ENCODE data around the gene TECPR2. TPM values are rescaled to one million over a fixed set of nuclear protein-coding genes. Genes with fewer than 3 reads are reported as not detected.

Gene TECPR2
- total RNA-seq, 1 experiment from 2014 or later: 12.2 TPM

GRCh38 chr14:102525219-102525928 lies 162.6 kb downstream of the TECPR2 start:
- Histone ChIP-seq H3K9me3 (ENCODE audit: control insufficient read depth in 1 of 2, insufficient read depth in 1 of 2, low read depth in 1 of 2, low read length in 2 of 2) (no peaks in the 10 kb centered on the region), H3K4me1 (ENCODE audit: control insufficient read depth in 1 of 2, insufficient read depth in 2 of 2, low read length in 2 of 2) (peaks cover 27 to 54% of the 10 kb centered on the region in 2 experiments), H3K4me3 (replicated peaks in 1 of 2; ENCODE audit: low read depth in 1 of 2, low read length in 2 of 2) (peak overlapping the region; percentile 55 to 74), H3K36me3 (ENCODE audit: control insufficient read depth in 1 of 2, insufficient read depth in 2 of 2, low read length in 2 of 2) (no peaks in the 10 kb centered on the region), H3K4me2 (ENCODE audit: low read length) (peak overlapping the region; percentile 98), H3K9ac (ENCODE audit: low read length) (peak overlapping the region; percentile 78), H4K20me1 (ENCODE audit: insufficient read depth) (no peaks in the 10 kb centered on the region), H3K27me3 (ENCODE audit: insufficient read depth, low read length) (no peaks in the 10 kb centered on the region), H3K79me2 (ENCODE audit: insufficient read depth, low read length) (no peaks in the 10 kb centered on the region), H3K9me2 (ENCODE audit: insufficient read depth) (no peaks in the 10 kb centered on the region), H3K27ac (ENCODE audit: low read depth, low read length) (peak overlapping the region; percentile 86), H2AFZ (ENCODE audit: low read depth, low read length, poor library complexity, severe bottlenecking) (no peak overlapping the region)
- peak; percentile 39 for ATAC-seq
- BruUV-seq (replicated peaks): TSS peak; percentile 94
- POLR2A ChIA-PET: interaction anchor here (1.0 to 1.7 kb wide), 8 partner anchors 17 to 87 kb away, joined by 3 to 12 read pairs (median 5); no protein-coding TSS in a partner anchor
- intact Hi-C loops (cut with micrococcal nuclease): loop anchor here (10.0 kb wide), 3 partner anchors 129 to 399 kb away; partner anchors contain the start of genes AMN and TRAF3
- no peak for TF ChIP-seq EZH2 (IDR thresholded peaks at IDR 0.05)
- no peak for TF ChIP-seq EGR1 (IDR thresholded peaks at IDR 0.05; ENCODE audit: low read depth)
- CTCF ChIA-PET: interaction anchor here (0.6 to 1.7 kb wide), 21 partner anchors 8 to 765 kb away, joined by 3 to 10 read pairs (median 4); no protein-coding TSS in a partner anchor
- peak; percentile 39 for DNase-seq (ENCODE audit: low read depth, low spot score)
- RAD21 ChIA-PET (ENCODE audit: low non-redundant PET in 1 of 2, low total read pairs in 2 of 2, uncharacterized antibody in 2 of 2, unreplicated experiment in 2 of 2): interaction anchor here (0.7 to 1.0 kb wide), 2 partner anchors 69 to 170 kb away, joined by 3 to 4 read pairs; no protein-coding TSS in a partner anchor

- ChIA-PET POLR2A (interaction anchor here (0.6 kb wide), 1 partner anchor 24 kb away, joined by 6 read pairs; no protein-coding TSS in a partner anchor), RAD21 (ENCODE audit: low non-redundant PET in 1 of 2, low total read pairs in 2 of 2, uncharacterized antibody in 2 of 2, unreplicated experiment in 2 of 2) (interaction anchor here in 1 of 2 experiments (0.7 kb wide), 1 partner anchor 143 kb away, joined by 4 read pairs; no protein-coding TSS in a partner anchor), CTCF (interaction anchor here (1.7 kb wide), 1 partner anchor 24 kb away, joined by 5 read pairs; no protein-coding TSS in a partner anchor)
- Histone ChIP-seq H4K20me1 (ENCODE audit: insufficient read depth) (no peaks in the 10 kb centered on the region), H3K79me2 (ENCODE audit: insufficient read depth, low read length) (no peaks in the 10 kb centered on the region), H3K9ac (ENCODE audit: low read length) (peak overlapping the region; percentile 78), H2AFZ (ENCODE audit: low read depth, low read length, poor library complexity, severe bottlenecking) (no peak overlapping the region), H3K36me3 (ENCODE audit: control insufficient read depth in 1 of 2, insufficient read depth in 2 of 2, low read length in 2 of 2) (no peaks in the 10 kb centered on the region), H3K9me2 (ENCODE audit: insufficient read depth) (no peaks in the 10 kb centered on the region), H3K4me2 (ENCODE audit: low read length) (peak overlapping the region; percentile 98), H3K4me1 (ENCODE audit: control insufficient read depth in 1 of 2, insufficient read depth in 2 of 2, low read length in 2 of 2) (peaks cover 27 to 58% of the 10 kb centered on the region in 2 experiments), H3K9me3 (ENCODE audit: control insufficient read depth in 1 of 2, insufficient read depth in 1 of 2, low read depth in 1 of 2, low read length in 2 of 2) (no peaks in the 10 kb centered on the region), H3K27ac (ENCODE audit: low read depth, low read length) (peak overlapping the region; percentile 86), H3K4me3 (replicated peaks in 1 of 2; ENCODE audit: low read depth in 1 of 2, low read length in 2 of 2) (peak overlapping the region; percentile 55 to 74), H3K27me3 (ENCODE audit: insufficient read depth, low read length) (no peaks in the 10 kb centered on the region)
- no TSS peak for BruUV-seq (replicated peaks)
- ATAC-seq (no peak), DNase-seq (ENCODE audit: low read depth, low spot score) (no peak)
- TF ChIP-seq POLR2A (IDR thresholded peaks at IDR 0.05; ENCODE audit: borderline replicate concordance, extremely low read depth, insufficient read depth, insufficient read length): no peak
- no peak for TF ChIP-seq FOSL1 (IDR thresholded peaks at IDR 0.05; ENCODE audit: low read depth)
- TF ChIP-seq ELF1 (IDR thresholded peaks at IDR 0.05; ENCODE audit: borderline replicate concordance, low read depth): no peak
- no peak for TF ChIP-seq EZH2phosphoT487 (IDR thresholded peaks at IDR 0.05; ENCODE audit: borderline replicate concordance)
- no peak for TF ChIP-seq SRF (IDR thresholded peaks at IDR 0.05; ENCODE audit: low read depth)
- no peak for TF ChIP-seq EGR1 (IDR thresholded peaks at IDR 0.05; ENCODE audit: low read depth)
- TF ChIP-seq ZBTB33 (IDR thresholded peaks at IDR 0.05; ENCODE audit: extremely low read depth, insufficient replicate concordance, low read length): no peak
- no peak for TF ChIP-seq RAD21 (IDR thresholded peaks at IDR 0.05; ENCODE audit: low read depth)
- intact Hi-C loops (cut with micrococcal nuclease): loop anchor here (10.0 kb wide), 3 partner anchors 129 to 399 kb away; partner anchors contain the start of genes AMN and TRAF3
Measured at GRCh38 chr14:102525929-102526497, 163.3 kb downstream of the TECPR2 start.
